GM12878 (cell line): ENCODE results near the gene PRRX1. TPM values are rescaled to one million over a fixed set of nuclear protein-coding genes. Genes with fewer than 3 reads are reported as not detected.

Source experiments
- ATAC-seq: fragments of 200-7000 bp; cut with Tn5 transposase; 3 replicates; pipeline ENCODE4 v1.9.1; 2020; ENCODE audit warnings: mild to moderate bottlenecking, moderate library complexity
- BruUV-seq: library from RNA; stranded (reverse); fragments of 400-500 nt; replicated peaks from 2 replicates; lab custom pipeline; 2021; lab: Mats Ljungman, UMichigan
- CTCF ChIA-PET: fragments of 300-600 bp; sonication (Branson Sonifier 250); formaldehyde crosslinking; extraction: SDS; loops from one replicate; lab custom pipeline; 2021; ENCODE audit warnings: inconsistent platforms; lab: Yijun Ruan, JAX
- POLR2A ChIA-PET: fragments of 350-600 bp; formaldehyde crosslinking; extraction: SDS; loops from one replicate; lab custom pipeline; 2021; ENCODE audit warnings: inconsistent platforms; lab: Charles Lee
- RAD21 ChIA-PET: fragments of 300-600 bp; sonication (Branson Sonifier 250); formaldehyde crosslinking; loops from one replicate; lab custom pipeline; 2023; ENCODE audit warnings: antibody characterized with exemption; ENCODE audit not compliant: unreplicated experiment; lab: Charles Lee
- SMC1A ChIA-PET: fragments of 300-600 bp; sonication (Branson Sonifier 250); formaldehyde crosslinking; loops from one replicate; lab custom pipeline; 2023; ENCODE audit not compliant: unreplicated experiment, uncharacterized antibody; lab: Charles Lee
- DNase-seq: peaks from one replicate; pipeline ENCODE4 v3.0.0-alpha.2; 2011; ENCODE audit warnings: low read depth, low spot score
- FAIRE-seq: peaks from 3 replicates; lab custom pipeline; 2011; peaks lifted over from hg19 to GRCh38; lab: Jason Lieb, UNC
- H2AFZ ChIP-seq: 2 replicates; pipeline ENCODE4 v1.6.0; 2011; ENCODE audit warnings: low read depth, low read length, control low read depth; ENCODE audit not compliant: control insufficient read depth
- H3K27ac ChIP-seq: 2 replicates; pipeline ENCODE4 v1.5.1; 2011; ENCODE audit warnings: control low read depth; ENCODE audit not compliant: control insufficient read depth, insufficient read depth
- H3K27me3 ChIP-seq, 2 experiments: replicated peaks in 1 of 2; 2 replicates each; pipeline versions ENCODE4 v1.6.0 to v1.6.1; 2011; ENCODE audit warnings: low read length in 1 of 2; ENCODE audit not compliant: control insufficient read depth in 2 of 2, insufficient read depth in 2 of 2
- H3K36me3 ChIP-seq, 2 experiments: 2 replicates each; pipeline ENCODE4 v1.5.1; 2011; ENCODE audit warnings: low read length in 1 of 2; ENCODE audit not compliant: control insufficient read depth in 2 of 2, insufficient read depth in 2 of 2
- H3K4me1 ChIP-seq: 2 replicates; pipeline ENCODE4 v1.6.1; 2011; ENCODE audit warnings: mild to moderate bottlenecking, low read length, moderate library complexity, mixed read lengths; ENCODE audit not compliant: control insufficient read depth, insufficient read depth
- H3K4me2 ChIP-seq: 2 replicates; pipeline ENCODE4 v1.6.0; 2011; ENCODE audit warnings: control low read depth; ENCODE audit not compliant: control insufficient read depth, insufficient read depth
- H3K4me3 ChIP-seq: fragments of 200-600 bp; sonication (generic); 2 replicates; pipeline ENCODE4 v1.5.1; 2016
- H3K79me2 ChIP-seq: 2 replicates; pipeline ENCODE4 v1.6.0; 2011; ENCODE audit warnings: low read length; ENCODE audit not compliant: control insufficient read depth, insufficient read depth
- H3K9ac ChIP-seq: 2 replicates; pipeline ENCODE4 v1.8.0; 2011; ENCODE audit warnings: low read length, control low read depth, mixed read lengths; ENCODE audit not compliant: control insufficient read depth, insufficient read depth
- H3K9me3 ChIP-seq: replicated peaks from 3 replicates; pipeline ENCODE4 v1.5.1; 2011; ENCODE audit warnings: mild to moderate bottlenecking, low read length; ENCODE audit not compliant: control insufficient read depth, insufficient read depth
- H4K20me1 ChIP-seq: 2 replicates; pipeline ENCODE4 v1.6.0; 2011; ENCODE audit not compliant: control insufficient read depth, insufficient read depth
- ATF3 ChIP-seq: IDR thresholded peaks from 2 replicates; pipeline ENCODE4 v1.6.1; 2011; ENCODE audit warnings: low read depth, mild to moderate bottlenecking, low read length, moderate library complexity, borderline replicate concordance; ENCODE audit errors: extremely low read depth
- CTCF ChIP-seq, 3 experiments: IDR thresholded peaks in 2 of 3; conservative IDR thresholded peaks in 1 of 3; 2 replicates each; pipeline ENCODE4 v1.5.1; 2011; ENCODE audit warnings: low read depth in 3 of 3, low read length in 3 of 3, mild to moderate bottlenecking in 3 of 3, control low read depth in 2 of 3, moderate library complexity in 2 of 3, inconsistent platforms in 1 of 3, mixed read lengths in 1 of 3; ENCODE audit not compliant: control insufficient read depth in 2 of 3, insufficient read depth in 1 of 3; ENCODE audit errors: extremely low read depth in 1 of 3
- IKZF1 ChIP-seq: fragments of 450-650 bp; conservative IDR thresholded peaks from 2 replicates; pipeline ENCODE4 v1.6.1; 2017; ENCODE audit warnings: antibody characterized with exemption, mild to moderate bottlenecking
- SPI1 ChIP-seq: IDR thresholded peaks from 2 replicates; pipeline ENCODE4 v1.6.1; 2011; ENCODE audit warnings: low read depth, mild to moderate bottlenecking, low read length, moderate library complexity, borderline replicate concordance; ENCODE audit not compliant: insufficient read depth
- WGBS: methylation state at CpG from one replicate; pipeline ENCODE4 v1.1.6; 2016; ENCODE audit warnings: low lambda C conversion rate; ENCODE audit not compliant: insufficient replicate concordance, insufficient coverage; ENCODE audit errors: missing lambda C conversion rate; 5-methylcytosine and 5-hydroxymethylcytosine counted together
- in situ Hi-C: fragments of 300-500 bp; cut with MboI; formaldehyde crosslinking; loops from 9 replicates; pipeline ENCODE4 v1.14.3; 2018; ENCODE audit warnings: mixed read lengths
- intact Hi-C: fragments of 100-400 bp; cut with micrococcal nuclease; formaldehyde crosslinking; loops from one replicate; pipeline ENCODE4 v1.14.2; 2022; ENCODE audit not compliant: unreplicated experiment
- polyA plus RNA-seq, 11 experiments: library from polyadenylated mRNA; depleted of rRNA in 4 of 11; unstranded in 6 of 11; stranded (reverse) in 5 of 11; fragments of >200 nt; fragmentation: Nextera tagmentation in 4 of 11; fragmentation: Illumina TruSeq in 1 of 11; extraction: Ambion mirVana in 4 of 11; extraction: Trizol in 1 of 11; gene quantifications; 1 replicate in 1 of 11; 2 replicates in 10 of 11; pipeline versions ENCODE4 v1.2.1 to v1.2.3, GENCODE V29; 2011 to 2016; ENCODE audit warnings: inconsistent platforms in 2 of 11, missing spikeins in 2 of 11, low read depth in 1 of 11
- total RNA-seq, 4 experiments: library from RNA; depleted of rRNA in 3 of 4; stranded (reverse); fragments of >200 nt in 3 of 4; fragmentation: Illumina TruSeq in 1 of 4; extraction: Trizol in 1 of 4; gene quantifications; 2 replicates each; pipeline versions ENCODE4 v1.2.1 to v1.2.3, GENCODE V29; 2013 to 2021

PRRX1 gene
- total and polyA plus RNA-seq, 10 of the 15 experiments (the other 5 are each of a cell fraction or from before 2014, with no cell fraction given) = 0.42 to 64.6 (median 1.5) TPM

GRCh38 chr1:170671629-170671963 lies 7.7 kb downstream of the PRRX1 start:
- Histone ChIP-seq H3K4me3 (no peak overlapping the region), H3K9me3 (no peaks in the 10 kb centered on the region; the same call in 2 of the 3 replicates), H3K4me2 (no peak overlapping the region), H3K36me3 (no peaks in the 10 kb centered on the region), H3K9ac (no peak overlapping the region), H3K79me2 (no peaks in the 10 kb centered on the region), H3K4me1 (no peaks in the 10 kb centered on the region), H4K20me1 (no peaks in the 10 kb centered on the region), H3K27ac (no peak overlapping the region), H3K27me3 (peaks cover 3 to 13% of the 10 kb centered on the region in 2 experiments; a peak in 3 of 4 replicates), H2AFZ (no peak overlapping the region)
- no TSS peak for BruUV-seq
- WGBS = 5% methylated on average over 4 of the region's 4 CpGs
- no peak for ATAC-seq
- ChIA-PET CTCF (interaction anchor here (0.6 to 5.8 kb wide), 8 partner anchors 15 to 431 kb away, joined by 3 to 152 read pairs (median 4); no protein-coding TSS in a partner anchor), SMC1A (interaction anchor here (1.6 to 7.9 kb wide), 6 partner anchors 14 to 210 kb away, joined by 4 to 128 read pairs (median 13); no protein-coding TSS in a partner anchor), RAD21 (interaction anchor here (1.4 to 5.2 kb wide), 4 partner anchors 14 to 210 kb away, joined by 5 to 71 read pairs (median 11); no protein-coding TSS in a partner anchor), POLR2A (no interaction called here)
- FAIRE-seq = no peak
- in situ Hi-C loops (loop anchor here (10.0 kb wide), 1 partner anchor 747 kb away; no protein-coding TSS in a partner anchor), intact Hi-C loops (no loop called here)
- DNase-seq = no peak
- 0 out of 2 replicates have a peak, but pooled peaks have one; percentile 4 for TF ChIP-seq IKZF1
- 0 out of 2 replicates have a peak, but pooled peaks have one; percentile 34 for TF ChIP-seq SPI1
- TF ChIP-seq CTCF (IDR thresholded peaks at IDR 0.05 in 2 of 3, conservative IDR thresholded peaks at IDR 0.05 in 1 of 3; ENCODE audit: control insufficient read depth in 2 of 3, extremely low read depth in 1 of 3, insufficient read depth in 1 of 3, low read depth in 3 of 3, low read length in 3 of 3) = peak in 1 of 3 experiments; percentile 2; a peak in 1 of 6 replicates
- no peak for TF ChIP-seq ATF3
